ENCODE results near the gene LRIG3. TPM values are rescaled to one million over a fixed set of nuclear protein-coding genes. Genes with fewer than 3 reads are reported as not detected.

LRIG3 gene
- total and polyA plus RNA-seq, 7 donors: 1.4 to 5.1 (median 2.9) TPM

DNA sequence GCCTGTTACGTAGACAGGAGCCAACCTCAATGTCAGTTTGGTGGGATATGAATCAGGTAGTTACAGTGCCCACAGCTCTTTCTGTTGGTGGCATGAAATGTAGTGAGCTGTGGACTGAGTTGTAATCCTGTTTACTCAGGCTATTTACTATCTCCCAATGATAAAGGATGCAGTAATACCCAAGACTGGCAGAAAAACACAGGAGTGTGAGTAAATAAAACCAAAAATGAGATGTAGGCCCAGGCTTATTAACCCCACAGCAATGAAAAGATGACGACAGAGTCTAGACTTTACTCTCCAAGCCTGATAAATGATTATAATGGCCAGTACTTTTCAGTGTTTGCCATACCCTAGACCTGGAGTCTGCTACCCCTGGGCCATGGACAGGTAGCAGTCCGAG lies 22.8 kb upstream of the LRIG3 start:
- no peak for DNase-seq
- no peak for ATAC-seq
- Histone ChIP-seq H3K9me3 (no peaks in the 10 kb centered on the region), H3K4me3 (no peak overlapping the region), H3K4me1 (no peaks in the 10 kb centered on the region), H3K27me3 (ENCODE audit: insufficient read depth in 3 of 3, low read length in 2 of 3) (no peaks in the 10 kb centered on the region), H3K36me3 (ENCODE audit: insufficient read depth in 1 of 2, low read depth in 1 of 2) (no peaks in the 10 kb centered on the region), H3K27ac (no peak overlapping the region)
- WGBS, 3 donors: 94 to 98% (median 94%) methylated on average over 3 of the region's 3 CpGs
- intact Hi-C loops (cut with DNase I): no loop called here
- TF ChIP-seq, protein P1, sequence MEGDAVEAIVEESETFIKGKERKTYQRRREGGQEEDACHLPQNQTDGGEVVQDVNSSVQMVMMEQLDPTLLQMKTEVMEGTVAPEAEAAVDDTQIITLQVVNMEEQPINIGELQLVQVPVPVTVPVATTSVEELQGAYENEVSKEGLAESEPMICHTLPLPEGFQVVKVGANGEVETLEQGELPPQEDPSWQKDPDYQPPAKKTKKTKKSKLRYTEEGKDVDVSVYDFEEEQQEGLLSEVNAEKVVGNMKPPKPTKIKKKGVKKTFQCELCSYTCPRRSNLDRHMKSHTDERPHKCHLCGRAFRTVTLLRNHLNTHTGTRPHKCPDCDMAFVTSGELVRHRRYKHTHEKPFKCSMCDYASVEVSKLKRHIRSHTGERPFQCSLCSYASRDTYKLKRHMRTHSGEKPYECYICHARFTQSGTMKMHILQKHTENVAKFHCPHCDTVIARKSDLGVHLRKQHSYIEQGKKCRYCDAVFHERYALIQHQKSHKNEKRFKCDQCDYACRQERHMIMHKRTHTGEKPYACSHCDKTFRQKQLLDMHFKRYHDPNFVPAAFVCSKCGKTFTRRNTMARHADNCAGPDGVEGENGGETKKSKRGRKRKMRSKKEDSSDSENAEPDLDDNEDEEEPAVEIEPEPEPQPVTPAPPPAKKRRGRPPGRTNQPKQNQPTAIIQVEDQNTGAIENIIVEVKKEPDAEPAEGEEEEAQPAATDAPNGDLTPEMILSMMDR (IDR thresholded peaks at IDR 0.05): no peak

DNA sequence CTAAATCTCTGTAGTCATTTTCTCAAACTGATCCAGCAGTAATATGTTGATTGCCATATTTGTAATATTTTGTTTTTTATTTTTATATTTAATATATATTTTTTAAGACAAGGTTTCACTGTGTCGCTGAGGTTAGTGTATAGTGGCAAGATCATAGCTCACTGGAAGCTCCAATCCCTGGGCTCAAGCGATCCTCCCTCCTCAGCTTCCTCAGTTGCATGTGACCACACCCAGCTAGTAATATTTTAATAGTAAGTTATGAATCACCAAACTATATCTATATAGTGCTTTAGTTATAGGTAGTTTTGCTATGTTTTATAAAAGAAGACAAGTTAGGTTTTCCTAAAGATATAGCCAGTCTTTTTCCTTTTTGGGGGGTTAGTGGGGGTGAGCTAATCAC lies 22.0 kb upstream of the LRIG3 start:
- no peak overlapping the region for H3K4me3 ChIP-seq
- TF ChIP-seq, protein P1 (IDR thresholded peaks at IDR 0.05): no peak
- ATAC-seq (no peak), DNase-seq (no peak)
- 80 to 86% (median 83%) methylated on average over 2 of the region's 2 CpGs for WGBS, 3 donors
- H3K27me3 ChIP-seq (ENCODE audit: insufficient read depth in 3 of 3, low read length in 2 of 3): no peaks in the 10 kb centered on the region
- no peak overlapping the region for H3K27ac ChIP-seq
- H3K36me3 ChIP-seq (ENCODE audit: insufficient read depth in 1 of 2, low read depth in 1 of 2): no peaks in the 10 kb centered on the region
- H3K9me3 ChIP-seq: no peaks in the 10 kb centered on the region
- intact Hi-C loops (cut with DNase I): no loop called here
- no peaks in the 10 kb centered on the region for H3K4me1 ChIP-seq

DNA sequence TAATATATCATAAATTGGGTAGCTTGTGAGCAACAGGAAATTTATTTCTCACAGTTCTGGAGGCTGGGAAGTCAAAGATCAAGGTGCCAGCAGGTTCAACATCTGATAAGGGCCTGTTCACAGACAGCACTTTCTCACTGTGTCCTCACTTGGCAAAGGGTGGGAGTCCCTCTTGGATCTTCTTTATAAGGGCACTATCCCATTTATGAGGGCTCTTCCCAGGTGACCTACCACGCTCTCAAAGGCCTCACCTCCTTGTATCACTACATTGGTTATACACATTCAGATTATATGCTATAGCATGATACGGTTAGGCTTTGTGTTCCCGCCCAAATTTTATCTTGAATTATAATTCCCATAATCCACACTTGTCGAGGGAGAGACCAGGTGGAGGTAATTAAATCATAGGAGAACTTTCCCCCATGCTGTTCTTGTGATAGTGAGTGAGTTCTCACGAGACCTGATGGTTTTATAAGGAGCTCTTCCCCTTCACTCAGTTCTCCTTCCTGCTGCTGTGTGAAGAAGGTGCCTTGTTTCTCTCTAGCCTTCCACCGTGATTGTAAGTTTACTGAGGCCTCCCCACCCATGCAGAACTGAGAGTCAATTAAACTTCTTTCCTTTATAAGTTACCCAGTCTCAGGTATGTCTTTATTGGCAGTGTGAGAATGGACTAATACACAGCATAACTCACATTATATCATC lies 19.2 kb upstream of the LRIG3 start:
- no peaks in the 10 kb centered on the region for H3K36me3 ChIP-seq (ENCODE audit: insufficient read depth in 1 of 2, low read depth in 1 of 2)

GRCh38 chr12:58938440-58938839 lies 18.1 kb upstream of the LRIG3 start:
- ATAC-seq (no peak), DNase-seq (no peak)
- intact Hi-C loops (cut with DNase I): no loop called here
- Histone ChIP-seq H3K4me3 (no peak overlapping the region), H3K9me3 (no peaks in the 10 kb centered on the region), H3K27ac (no peak overlapping the region), H3K4me1 (no peaks in the 10 kb centered on the region), H3K36me3 (ENCODE audit: insufficient read depth in 1 of 2, low read depth in 1 of 2) (no peaks in the 10 kb centered on the region), H3K27me3 (ENCODE audit: insufficient read depth in 3 of 3, low read length in 2 of 3) (no peaks in the 10 kb centered on the region)
- TF ChIP-seq, protein P1 (IDR thresholded peaks at IDR 0.05): no peak
- WGBS, 3 donors: 91 to 94% (median 93%) methylated on average over 2 of the region's 2 CpGs

More for the DNA sequence above, 19.2 kb upstream of the LRIG3 start:
- H3K4me1 ChIP-seq: no peaks in the 10 kb centered on the region
- no peaks in the 10 kb centered on the region for H3K27me3 ChIP-seq (ENCODE audit: insufficient read depth in 3 of 3, low read length in 2 of 3)
- DNase-seq (no peak), ATAC-seq (no peak)
- intact Hi-C loops (cut with DNase I): no loop called here
- H3K4me3 ChIP-seq: no peak overlapping the region
- TF ChIP-seq, protein P1 (IDR thresholded peaks at IDR 0.05): no peak
- no peaks in the 10 kb centered on the region for H3K9me3 ChIP-seq
- no peak overlapping the region for H3K27ac ChIP-seq
- 83 to 86% (median 85%) methylated on average over 6 of the region's 6 CpGs for whole genome bisulfite sequencing, 3 donors

GRCh38 chr12:58934528-58934927 lies 14.2 kb upstream of the LRIG3 start:
- Histone ChIP-seq H3K36me3 (ENCODE audit: insufficient read depth in 1 of 2, low read depth in 1 of 2) (no peaks in the 10 kb centered on the region), H3K27ac (no peak overlapping the region), H3K27me3 (ENCODE audit: insufficient read depth in 3 of 3, low read length in 2 of 3) (no peaks in the 10 kb centered on the region), H3K9me3 (no peaks in the 10 kb centered on the region), H3K4me1 (no peaks in the 10 kb centered on the region), H3K4me3 (no peak overlapping the region)
- TF ChIP-seq, protein P1 (IDR thresholded peaks at IDR 0.05): no peak
- 75 to 78% (median 78%) methylated on average over 3 of the region's 3 CpGs for WGBS, 3 donors
- DNase-seq: no peak
- intact Hi-C loops (cut with DNase I): no loop called here
- ATAC-seq: no peak
